IgD-negative memory B cell (primary cell): ENCODE results near the gene CHST1. TPM values are rescaled to one million over a fixed set of nuclear protein-coding genes. Genes with fewer than 3 reads are reported as not detected.

Source experiments
- H3K27ac Mint-ChIP-seq, 3 donors: one replicate each; pipeline ENCODE4 v1.8.0; 2020 to 2022; ENCODE audit warnings: mild to moderate bottlenecking in 3 of 3, mixed read lengths in 3 of 3, moderate library complexity in 1 of 3
- H3K27me3 Mint-ChIP-seq: one replicate; pipeline ENCODE4 v1.8.0; 2021; ENCODE audit warnings: mixed read lengths
- H3K36me3 Mint-ChIP-seq: one replicate; pipeline ENCODE4 v1.8.0; 2020; ENCODE audit warnings: mild to moderate bottlenecking, mixed read lengths
- H3K4me1 Mint-ChIP-seq, 3 donors: one replicate each; pipeline ENCODE4 v1.8.0; 2020 to 2022; ENCODE audit warnings: mixed read lengths in 3 of 3, mild to moderate bottlenecking in 1 of 3
- H3K4me3 Mint-ChIP-seq, 4 donors: one replicate each; pipeline ENCODE4 v1.8.0; 2020 to 2022; ENCODE audit warnings: mild to moderate bottlenecking in 4 of 4, mixed read lengths in 4 of 4, moderate library complexity in 3 of 4
- H3K9me3 Mint-ChIP-seq, 3 donors: one replicate each; pipeline ENCODE4 v1.8.0; 2020 to 2021; ENCODE audit warnings: mixed read lengths in 3 of 3, mild to moderate bottlenecking in 1 of 3
- polyA plus RNA-seq: library from polyadenylated mRNA; unstranded; fragments of 300-500 nt; fragmentation: Illumina TruSeq; gene quantifications from one replicate; pipeline ENCODE4 v1.2.3, GENCODE V29; 2021

The CHST1 gene
- polyA plus RNA-seq, 1 donor from 2014 or later, result not detected

GRCh38 chr11:45658292-45658991 is 7.0 kb downstream of the CHST1 start:
- Mint-ChIP-seq H3K27me3 (peaks cover 40% of the 10 kb centered on the region), H3K36me3 (no peaks in the 10 kb centered on the region), H3K9me3 (no peaks in the 10 kb centered on the region), H3K27ac (no peak overlapping the region), H3K4me1 (peaks cover 0 to 3% (median 3%) of the 10 kb centered on the region in 3 donors), H3K4me3 (no peak overlapping the region)

DNA sequence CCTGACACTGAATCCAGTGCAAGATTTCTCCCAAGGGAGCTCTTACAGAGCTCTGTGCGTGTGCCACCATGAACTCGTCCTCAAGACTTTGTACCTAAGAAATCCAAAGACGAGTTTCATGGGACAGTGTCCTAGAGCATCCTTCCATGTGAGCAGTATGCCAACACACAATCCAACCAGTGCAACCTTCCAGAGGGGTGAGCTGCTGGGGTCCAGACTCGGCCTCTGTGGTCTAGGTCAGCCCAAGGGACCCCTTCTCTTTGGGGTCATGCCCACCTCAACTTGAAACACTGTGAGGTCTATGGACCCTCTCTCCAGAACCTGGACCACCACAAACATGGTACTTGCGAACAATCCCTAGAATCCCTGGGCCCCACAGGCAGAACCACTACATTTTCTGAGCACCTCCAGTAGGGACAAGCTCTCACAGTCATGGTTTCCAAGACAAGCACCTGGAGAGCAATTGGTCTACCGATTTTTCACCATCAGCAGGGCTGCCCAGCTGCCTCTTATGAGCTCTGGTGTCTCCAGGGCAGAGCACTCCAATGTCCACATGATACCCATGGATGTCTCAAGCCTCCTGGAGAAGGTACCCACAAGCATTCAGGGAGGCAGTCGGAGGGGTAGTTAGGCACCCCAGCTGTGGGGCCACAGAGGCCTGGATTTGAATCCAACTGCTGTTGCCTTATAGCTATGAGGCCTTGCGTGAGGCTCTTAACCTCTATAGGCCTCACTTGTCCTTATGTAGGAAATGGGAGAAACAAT is 7.7 kb downstream of the CHST1 start:
- Mint-ChIP-seq H3K27ac (no peak overlapping the region), H3K4me3 (no peak overlapping the region), H3K27me3 (peaks cover 38% of the 10 kb centered on the region), H3K9me3 (no peaks in the 10 kb centered on the region), H3K4me1 (peaks cover 0 to 3% (median 3%) of the 10 kb centered on the region in 3 donors), H3K36me3 (no peaks in the 10 kb centered on the region)

GRCh38 chr11:45655831-45656230 is 9.6 kb downstream of the CHST1 start:
- Mint-ChIP-seq H3K9me3 (no peaks in the 10 kb centered on the region), H3K27me3 (peaks cover 29% of the 10 kb centered on the region), H3K27ac (no peak overlapping the region), H3K4me1 (peaks cover 0 to 3% (median 3%) of the 10 kb centered on the region in 3 donors), H3K4me3 (no peak overlapping the region), H3K36me3 (no peaks in the 10 kb centered on the region)

DNA sequence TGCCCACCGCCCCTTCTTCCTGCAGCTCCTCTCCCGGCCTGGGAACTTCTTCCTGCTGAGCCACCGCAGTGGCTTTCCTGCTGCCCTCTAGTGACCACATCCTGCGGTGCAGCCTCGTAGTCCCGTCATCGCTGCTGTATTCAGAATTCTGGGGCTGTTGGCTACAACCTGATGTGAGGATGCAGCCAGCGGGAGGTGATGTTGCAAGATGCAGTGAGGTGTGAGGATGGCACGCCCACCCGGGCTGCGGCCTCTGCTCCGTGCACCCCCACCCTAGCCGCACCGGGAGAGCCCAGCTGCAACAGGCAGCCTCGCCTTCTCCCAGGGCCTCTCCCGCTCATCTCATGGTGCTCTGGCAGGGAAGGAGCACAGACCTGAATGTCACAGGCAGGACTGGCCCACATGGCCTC is 10.1 kb downstream of the CHST1 start:
- no peak overlapping the region for H3K27ac Mint-ChIP-seq
- no peaks in the 10 kb centered on the region for H3K36me3 Mint-ChIP-seq
- peaks cover 28% of the 10 kb centered on the region for H3K27me3 Mint-ChIP-seq
- H3K9me3 Mint-ChIP-seq, result no peaks in the 10 kb centered on the region
- H3K4me1 Mint-ChIP-seq, result peaks cover 0 to 3% (median 3%) of the 10 kb centered on the region in 3 donors
- H3K4me3 Mint-ChIP-seq, result peak overlapping the region in 1 of 4 donors; percentile 12

DNA sequence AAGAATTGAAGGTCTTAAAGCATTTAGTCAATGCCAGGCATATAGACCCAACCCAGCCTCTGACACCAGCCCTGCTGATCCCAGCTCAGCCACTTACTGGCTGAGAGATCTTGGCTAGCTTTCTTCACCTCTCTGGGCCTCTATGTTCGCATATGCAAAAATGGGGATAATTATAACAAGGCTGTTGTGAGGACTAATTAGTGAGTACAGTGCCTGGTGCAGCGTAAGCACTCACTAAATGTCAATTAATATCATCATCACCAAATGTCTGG is 10.5 kb downstream of the CHST1 start:
- H3K4me3 Mint-ChIP-seq, result peak overlapping the region in 1 of 4 donors; percentile 12
- H3K27ac Mint-ChIP-seq, result no peak overlapping the region
- H3K9me3 Mint-ChIP-seq, result no peaks in the 10 kb centered on the region
- H3K27me3 Mint-ChIP-seq, result peaks cover 25% of the 10 kb centered on the region
- H3K36me3 Mint-ChIP-seq, result no peaks in the 10 kb centered on the region
- H3K4me1 Mint-ChIP-seq, result peaks cover 0 to 3% (median 3%) of the 10 kb centered on the region in 3 donors

GRCh38 chr11:45654231-45655011 is 11.0 kb downstream of the CHST1 start:
- peaks cover 0 to 3% (median 3%) of the 10 kb centered on the region in 3 donors for H3K4me1 Mint-ChIP-seq
- H3K9me3 Mint-ChIP-seq, result no peaks in the 10 kb centered on the region
- H3K36me3 Mint-ChIP-seq, result no peaks in the 10 kb centered on the region
- H3K27ac Mint-ChIP-seq, result no peak overlapping the region
- peaks cover 22% of the 10 kb centered on the region for H3K27me3 Mint-ChIP-seq
- H3K4me3 Mint-ChIP-seq, result no peak overlapping the region

DNA sequence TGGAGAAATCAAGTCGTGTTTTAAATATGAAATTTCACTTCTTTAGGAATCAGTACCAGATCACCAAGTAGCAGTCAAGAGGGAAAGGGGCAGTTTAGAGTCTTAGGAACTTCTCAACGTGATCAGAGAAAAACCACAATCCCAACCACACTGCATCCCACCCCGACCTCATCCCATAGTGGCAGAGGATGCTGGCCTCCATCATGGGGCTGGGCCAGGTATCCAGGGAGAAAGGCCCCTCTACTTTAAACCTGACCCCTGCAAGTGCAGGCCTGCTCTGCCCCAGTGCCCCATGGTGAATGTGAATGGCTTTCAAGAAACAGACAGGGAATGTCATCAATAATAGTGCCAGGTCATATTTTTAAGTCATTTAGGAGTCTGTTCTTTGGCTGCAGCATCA is 12.1 kb downstream of the CHST1 start:
- no peaks in the 10 kb centered on the region for H3K36me3 Mint-ChIP-seq
- H3K27me3 Mint-ChIP-seq, result peaks cover 18% of the 10 kb centered on the region
- no peak overlapping the region for H3K4me3 Mint-ChIP-seq
- peaks cover 0 to 2% (median 0%) of the 10 kb centered on the region in 3 donors for H3K9me3 Mint-ChIP-seq
- peaks cover 0 to 3% (median 3%) of the 10 kb centered on the region in 3 donors for H3K4me1 Mint-ChIP-seq
- H3K27ac Mint-ChIP-seq, result no peak overlapping the region

- H3K4me3 Mint-ChIP-seq, result no peak overlapping the region
- peaks cover 18% of the 10 kb centered on the region for H3K27me3 Mint-ChIP-seq
- H3K4me1 Mint-ChIP-seq, result peaks cover 0 to 3% (median 3%) of the 10 kb centered on the region in 3 donors
- H3K9me3 Mint-ChIP-seq, result peaks cover 0 to 2% (median 0%) of the 10 kb centered on the region in 3 donors
- no peaks in the 10 kb centered on the region for H3K36me3 Mint-ChIP-seq
- H3K27ac Mint-ChIP-seq, result no peak overlapping the region
Measured at GRCh38 chr11:45652781-45653180, 12.6 kb downstream of the CHST1 start.

DNA sequence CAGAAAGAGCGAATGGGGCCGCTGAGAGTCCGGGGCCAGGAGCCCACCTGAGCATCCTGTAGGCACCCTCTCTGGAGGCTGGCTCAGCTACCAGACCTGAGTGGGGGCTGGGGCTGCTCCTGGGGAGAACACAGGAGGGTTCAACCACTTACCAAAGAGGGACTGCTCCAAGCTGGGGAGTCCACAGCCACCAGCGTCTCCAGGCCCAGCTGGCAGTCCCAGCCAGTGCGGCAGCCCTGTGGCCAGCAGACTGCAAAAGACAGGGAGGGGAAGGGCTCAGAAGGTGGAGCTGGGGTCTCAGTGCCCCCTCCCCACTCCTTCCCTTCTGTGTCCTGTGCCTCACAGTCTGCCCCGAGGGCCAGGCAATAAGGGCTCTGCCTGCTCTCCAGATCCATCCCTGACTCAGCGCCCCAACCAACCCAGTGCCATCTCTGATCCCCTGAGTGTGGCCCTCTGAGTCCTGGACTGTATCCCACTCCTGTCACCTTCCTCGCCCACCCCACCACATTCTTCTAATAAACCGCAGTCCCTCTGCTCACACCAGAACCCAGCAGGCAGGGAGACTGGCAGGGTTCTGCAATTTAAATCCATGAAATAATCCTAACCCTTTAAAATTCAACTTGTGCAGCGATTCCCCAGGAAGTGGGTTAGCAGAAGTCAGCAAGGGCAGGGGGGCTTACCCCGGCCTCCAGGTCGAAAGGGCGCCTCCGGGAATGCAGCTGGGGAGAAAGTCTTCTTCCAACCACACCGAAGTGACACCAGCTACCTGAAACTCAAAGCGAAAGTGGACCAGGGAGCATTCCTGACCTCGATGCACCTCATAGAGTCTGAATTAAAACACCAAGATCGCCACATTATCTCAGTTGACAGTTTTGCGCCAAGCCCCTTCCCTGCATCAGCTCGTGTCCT is 13.3 kb downstream of the CHST1 start:
- Mint-ChIP-seq H3K36me3 (no peaks in the 10 kb centered on the region), H3K27ac (no peak overlapping the region), H3K4me3 (no peak overlapping the region), H3K27me3 (peaks cover 16% of the 10 kb centered on the region), H3K9me3 (peaks cover 0 to 2% (median 0%) of the 10 kb centered on the region in 3 donors), H3K4me1 (peaks cover 0 to 3% (median 3%) of the 10 kb centered on the region in 3 donors)

- H3K27ac Mint-ChIP-seq, result no peak overlapping the region
- peaks cover 0 to 2% (median 0%) of the 10 kb centered on the region in 3 donors for H3K9me3 Mint-ChIP-seq
- peaks cover 0 to 3% (median 3%) of the 10 kb centered on the region in 3 donors for H3K4me1 Mint-ChIP-seq
- peaks cover 14% of the 10 kb centered on the region for H3K27me3 Mint-ChIP-seq
- H3K36me3 Mint-ChIP-seq, result no peaks in the 10 kb centered on the region
- no peak overlapping the region for H3K4me3 Mint-ChIP-seq
Measured at GRCh38 chr11:45651156-45651555, 14.3 kb downstream of the CHST1 start.

DNA sequence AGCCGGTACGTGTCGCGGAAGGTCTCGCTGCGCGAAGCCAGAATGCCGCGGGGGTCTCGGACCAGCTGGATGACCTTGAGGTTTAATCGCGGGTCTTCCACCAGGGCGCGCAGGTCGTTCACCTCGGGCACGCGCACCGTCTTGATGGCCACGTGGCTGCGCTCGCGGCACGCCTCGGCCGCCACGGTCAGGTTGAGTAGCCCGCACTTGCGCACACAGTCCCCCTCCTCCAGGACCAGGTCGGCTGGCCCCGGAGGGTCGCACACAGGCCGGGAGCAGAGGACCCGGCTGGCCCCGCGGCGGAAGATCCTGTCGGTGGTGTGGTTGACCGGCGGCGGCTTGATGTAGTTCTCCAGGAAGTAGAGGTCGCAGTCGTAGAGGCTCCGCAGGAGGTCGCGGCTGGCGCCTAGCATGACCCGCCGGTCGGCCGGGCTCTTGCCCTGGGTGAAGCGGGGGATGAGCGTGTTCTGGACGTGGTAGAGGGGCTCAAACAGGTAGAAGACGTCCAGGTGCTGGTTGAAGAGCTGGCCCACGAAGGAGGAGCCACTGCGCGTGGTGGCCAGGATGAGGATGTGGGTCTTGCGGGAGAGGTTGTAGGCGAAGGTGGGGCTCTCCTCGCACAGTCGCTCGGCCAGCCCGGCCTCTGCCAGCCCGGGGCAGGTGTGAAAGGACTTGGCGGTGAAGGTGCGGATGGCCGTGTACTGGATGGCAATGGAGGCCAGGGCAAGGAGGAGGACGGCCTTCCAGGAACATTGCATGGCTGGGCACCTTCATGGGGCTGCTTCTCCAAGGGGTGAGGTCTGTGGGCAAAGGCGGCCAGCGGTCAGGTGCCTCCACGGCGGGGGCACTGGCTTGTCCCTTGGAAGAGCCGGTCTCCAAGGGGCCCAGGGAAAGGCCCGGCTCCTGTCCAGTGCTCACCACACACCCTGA is 15.0 kb downstream of the CHST1 start:
- no peaks in the 10 kb centered on the region for H3K36me3 Mint-ChIP-seq

DNA sequence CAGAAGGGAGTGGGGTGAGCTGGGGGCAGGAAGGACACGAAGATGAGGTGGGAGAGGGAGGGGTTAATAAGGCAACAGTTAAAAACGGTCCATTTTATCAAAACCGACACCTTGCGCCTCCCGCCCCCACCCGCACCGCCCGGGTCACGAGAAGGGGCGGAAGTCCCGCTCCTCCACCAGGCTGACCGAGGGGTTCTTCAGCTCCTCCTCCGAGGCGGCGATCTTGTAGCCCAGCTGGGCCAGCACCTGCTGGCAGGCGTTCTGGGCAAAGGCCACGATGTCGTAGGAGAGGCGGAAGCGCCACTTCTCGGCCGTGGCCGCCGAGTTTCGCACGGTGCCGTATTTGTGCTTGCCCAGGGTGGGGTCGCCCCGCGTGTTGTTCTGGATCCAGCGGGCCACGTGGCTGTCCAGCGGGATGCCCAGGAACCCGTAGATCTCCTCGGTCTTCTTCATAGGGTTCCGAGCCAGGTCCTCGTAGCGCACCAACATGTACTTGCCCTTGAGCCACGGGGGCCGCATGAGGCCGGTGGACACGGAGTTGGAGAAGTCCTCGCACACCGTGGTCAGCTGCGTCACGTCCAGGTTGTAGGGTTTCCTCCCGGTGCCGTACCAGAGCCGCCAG is 15.8 kb downstream of the CHST1 start:
- Mint-ChIP-seq H3K36me3 (no peaks in the 10 kb centered on the region), H3K27me3 (peaks cover 14% of the 10 kb centered on the region), H3K27ac (no peak overlapping the region), H3K9me3 (peaks cover 0 to 4% (median 0%) of the 10 kb centered on the region in 3 donors), H3K4me1 (no peaks in the 10 kb centered on the region), H3K4me3 (no peak overlapping the region)

More for the DNA sequence above, 15.0 kb downstream of the CHST1 start:
- Mint-ChIP-seq H3K9me3 (peaks cover 0 to 4% (median 0%) of the 10 kb centered on the region in 3 donors), H3K4me1 (peaks cover 0 to 3% (median 3%) of the 10 kb centered on the region in 3 donors), H3K27me3 (peaks cover 14% of the 10 kb centered on the region), H3K4me3 (no peak overlapping the region), H3K27ac (no peak overlapping the region)

- Mint-ChIP-seq H3K36me3 (no peaks in the 10 kb centered on the region), H3K27me3 (peaks cover 11% of the 10 kb centered on the region), H3K4me1 (no peaks in the 10 kb centered on the region), H3K27ac (no peak overlapping the region), H3K9me3 (peaks cover 0 to 4% (median 0%) of the 10 kb centered on the region in 3 donors), H3K4me3 (peak overlapping the region in 1 of 4 donors; percentile 23)
Measured at GRCh38 chr11:45648931-45649330, 16.5 kb downstream of the CHST1 start.
